HFF-Myc (cell line): ENCODE data around the gene CCL21.

Experiments
- DNase-seq: peaks from one replicate; pipeline ENCODE4 v3.0.0-alpha.2; 2011; ENCODE audit warnings: low read depth; ENCODE audit errors: extremely low read depth
- H3K4me3 ChIP-seq: replicated peaks from 2 replicates; pipeline ENCODE4 v1.5.1; 2011; ENCODE audit warnings: low read depth, mild to moderate bottlenecking, control low read depth, low read length
- CTCF ChIP-seq: IDR thresholded peaks from 2 replicates; pipeline ENCODE4 v1.5.1; 2012; ENCODE audit warnings: mild to moderate bottlenecking, low read depth, low read length, control low read depth; ENCODE audit errors: missing control alignments

The CCL21 gene

GRCh38 chr9:34717996-34718614 is 8.2 kb upstream of the CCL21 start:
- H3K4me3 ChIP-seq: no peak overlapping the region
- DNase-seq: no peak
- no peak for TF ChIP-seq CTCF

GRCh38 chr9:34716711-34717110 is 6.8 kb upstream of the CCL21 start:
- no peak overlapping the region for H3K4me3 ChIP-seq
- no peak for DNase-seq
- TF ChIP-seq CTCF: no peak

DNA sequence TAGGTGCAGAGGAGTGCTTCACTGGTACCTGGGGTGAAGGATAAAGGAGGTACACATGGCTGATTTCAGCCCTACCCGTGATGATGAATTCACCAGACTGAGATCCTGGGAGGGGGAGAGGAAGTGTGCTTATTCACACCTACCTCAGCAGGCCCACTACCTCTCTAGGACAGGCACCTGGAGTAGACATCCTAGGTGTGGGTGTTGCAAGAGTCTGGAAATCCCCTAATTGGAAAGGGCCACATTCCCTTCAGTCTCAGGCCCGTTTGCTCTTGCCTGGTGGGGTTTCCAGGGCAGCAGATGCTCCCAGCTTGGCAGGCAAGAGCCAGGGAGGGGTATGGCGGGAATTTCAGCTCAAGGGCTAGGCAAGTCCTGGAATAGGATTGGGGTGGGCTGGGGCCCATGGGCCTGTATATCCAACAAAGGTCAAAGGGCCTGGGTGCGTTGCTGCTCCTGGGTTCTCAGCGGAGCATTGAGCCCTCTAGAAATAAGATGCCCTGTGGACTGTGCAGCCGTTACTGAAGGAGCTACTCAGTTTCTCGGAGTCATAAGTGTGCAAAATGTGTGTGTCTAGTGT is 5.8 kb upstream of the CCL21 start:
- TF ChIP-seq CTCF: no peak
- DNase-seq: no peak
- H3K4me3 ChIP-seq: no peak overlapping the region

DNA sequence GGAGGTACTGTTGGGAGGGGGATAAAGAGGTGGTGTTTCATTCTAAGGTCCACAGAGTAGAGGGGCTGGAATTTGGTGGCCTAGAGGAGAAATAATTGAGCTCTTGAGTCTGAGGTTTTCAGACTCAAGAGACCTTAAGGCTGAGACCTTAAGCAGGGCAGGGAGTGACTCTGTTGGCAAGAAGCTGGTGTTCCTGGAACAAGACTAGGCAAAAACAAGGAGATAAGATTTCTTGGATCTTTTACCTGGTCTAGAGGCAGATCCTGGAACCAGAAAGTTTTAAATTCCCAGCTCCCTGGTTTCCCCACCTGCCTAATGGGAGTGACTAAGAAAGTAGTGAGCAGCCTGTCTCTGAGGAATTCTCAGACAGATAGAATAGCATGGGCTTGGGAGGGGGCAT is 4.1 kb upstream of the CCL21 start:
- no peak for TF ChIP-seq CTCF
- DNase-seq: no peak
- H3K4me3 ChIP-seq: no peak overlapping the region

DNA sequence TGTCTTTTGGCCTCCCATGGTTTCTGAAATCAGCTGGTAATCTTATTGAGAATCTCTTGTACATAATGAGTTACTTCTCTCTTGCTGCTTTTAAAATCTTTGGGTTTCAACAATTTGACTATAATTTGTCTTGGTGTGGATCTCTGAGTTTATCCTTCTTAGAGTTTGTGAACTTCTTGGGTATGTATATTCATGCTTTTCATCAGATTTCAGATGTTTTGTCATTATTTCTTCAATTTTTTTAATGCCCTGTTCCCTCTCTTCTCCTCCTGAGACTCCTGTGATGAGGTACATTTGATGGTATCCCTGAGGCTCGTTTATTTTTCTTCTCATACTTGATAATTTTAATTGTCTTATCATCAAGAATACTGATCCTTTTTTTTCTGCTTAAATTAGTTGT is 2.2 kb upstream of the CCL21 start:
- TF ChIP-seq CTCF: no peak
- no peak for DNase-seq
- no peak overlapping the region for H3K4me3 ChIP-seq

- no peak for DNase-seq
- H3K4me3 ChIP-seq: no peak overlapping the region
- TF ChIP-seq CTCF: no peak
These were observed 549 bp downstream of the CCL21 start for GRCh38 chr9:34709196-34709978.
